HG03342 (cell line): ENCODE data around the gene AUNIP.

Source experiments
- ATAC-seq: cut with Tn5 transposase; IDR thresholded peaks from one replicate; pipeline ENCODE4 v1.9.1; 2021; ENCODE audit warnings: mild to moderate bottlenecking, moderate library complexity; ENCODE audit not compliant: unreplicated experiment

Gene AUNIP

GRCh38 chr1:25858906-25859789 lies at the start of gene AUNIP:
TSS of gene AUNIP (minus strand) at chr1:25859457. CDS start at chr1:25859357, 100 bp downstream.
- peak; percentile 84 for ATAC-seq

GRCh38 chr1:25909040-25909439 lies 49.8 kb upstream of the AUNIP start:
- ATAC-seq: no peak

GRCh38 chr1:25908161-25908560 lies 48.9 kb upstream of the AUNIP start:
- ATAC-seq: no peak

GRCh38 chr1:25907601-25908000 lies 48.3 kb upstream of the AUNIP start:
- ATAC-seq: no peak

GRCh38 chr1:25906644-25907300 lies 47.5 kb upstream of the AUNIP start:
- ATAC-seq: no peak

GRCh38 chr1:25905680-25906643 lies 46.7 kb upstream of the AUNIP start, which contains the start of gene STMN1:
TSS of gene STMN1 (minus strand) at chr1:25906419. CDS start at chr1:25904676, 1,743 bp downstream.
- ATAC-seq: peak; percentile 54

- ATAC-seq: peak; percentile 73
Observed at GRCh38 chr1:25904943-25905679, 45.9 kb upstream of the AUNIP start.

- ATAC-seq: no peak
Observed at GRCh38 chr1:25903986-25904385, 44.7 kb upstream of the AUNIP start.

- ATAC-seq: no peak
Observed at GRCh38 chr1:25902462-25902861, 43.2 kb upstream of the AUNIP start.

- ATAC-seq: no peak
Observed at GRCh38 chr1:25900219-25900618, 41.0 kb upstream of the AUNIP start.

- no peak for ATAC-seq
Observed at GRCh38 chr1:25899792-25900191, 40.5 kb upstream of the AUNIP start.

- no peak for ATAC-seq
Observed at GRCh38 chr1:25898223-25899015, 39.2 kb upstream of the AUNIP start.

GRCh38 chr1:25897754-25898153 lies 38.5 kb upstream of the AUNIP start:
- ATAC-seq: no peak

GRCh38 chr1:25896266-25896665 lies 37.0 kb upstream of the AUNIP start:
- no peak for ATAC-seq

GRCh38 chr1:25895365-25895990 lies 36.2 kb upstream of the AUNIP start:
- peak; percentile 90 for ATAC-seq

- ATAC-seq: no peak
Observed at GRCh38 chr1:25893116-25893515, 33.9 kb upstream of the AUNIP start.

- ATAC-seq: no peak
Observed at GRCh38 chr1:25891606-25892005, 32.3 kb upstream of the AUNIP start.

GRCh38 chr1:25890239-25891034 lies 31.2 kb upstream of the AUNIP start:
- no peak for ATAC-seq
